GM06990 (cell line): Measurements from ENCODE around the gene SREBF1.

Source experiments
- DNase-seq: peaks from one replicate; pipeline ENCODE4 v3.0.0-alpha.2; 2011; ENCODE audit not compliant: insufficient read length; ENCODE audit errors: extremely low read depth
- H3K27me3 ChIP-seq: replicated peaks from 2 replicates; pipeline ENCODE4 v1.6.0; 2011; ENCODE audit warnings: low read length; ENCODE audit not compliant: control insufficient read depth, insufficient read depth
- H3K36me3 ChIP-seq: 2 replicates; pipeline ENCODE4 v1.5.1; 2011; ENCODE audit warnings: low read length; ENCODE audit not compliant: control insufficient read depth, insufficient read depth
- H3K4me3 ChIP-seq: replicated peaks from 2 replicates; pipeline ENCODE4 v1.5.1; 2011; ENCODE audit warnings: low read depth, mild to moderate bottlenecking, control low read depth, low read length
- TF ChIP-seq, protein P1 (sequence below): IDR thresholded peaks from 2 replicates; pipeline ENCODE4 v1.5.1; 2011; ENCODE audit warnings: low read length, control low read depth, mild to moderate bottlenecking, inconsistent platforms; ENCODE audit not compliant: insufficient read depth, poor library complexity, severe bottlenecking

Gene SREBF1

DNA sequence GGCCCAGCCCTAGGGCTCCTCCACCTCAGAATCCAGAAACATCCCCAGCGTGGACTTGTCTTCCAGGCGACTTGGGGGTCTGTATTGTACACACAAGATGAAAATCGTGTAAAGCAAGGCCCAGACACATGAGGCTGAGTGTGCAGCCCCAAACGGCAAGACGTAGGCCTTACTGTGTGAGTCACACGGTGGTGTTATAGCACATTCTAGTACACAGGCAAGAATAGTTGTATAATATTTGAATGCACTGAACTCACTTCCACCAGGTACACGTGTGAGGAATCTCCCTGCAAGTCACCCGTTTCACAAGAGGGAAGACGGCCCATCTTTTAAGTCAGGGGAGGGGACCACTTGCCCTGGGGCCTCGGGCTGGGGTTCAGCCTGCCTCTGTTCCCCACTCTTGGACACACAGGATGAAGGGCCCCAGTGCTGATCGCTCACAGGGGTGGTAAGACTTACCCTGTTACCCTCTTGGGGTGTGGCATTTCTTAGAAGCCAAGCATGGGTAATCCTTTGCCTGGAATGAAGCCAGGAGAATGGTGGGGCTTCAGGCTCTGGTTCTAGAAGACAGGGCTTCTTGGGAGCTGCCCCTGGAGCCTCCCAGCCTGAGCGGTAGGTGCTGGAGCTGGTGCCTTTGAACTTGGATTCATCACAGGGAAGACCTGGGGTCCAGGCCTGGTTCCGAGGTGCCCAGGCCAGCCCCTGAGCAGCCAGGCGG lies 71.3 kb downstream of the SREBF1 start:
- H3K4me3 ChIP-seq, result no peak overlapping the region
- TF ChIP-seq, protein P1, sequence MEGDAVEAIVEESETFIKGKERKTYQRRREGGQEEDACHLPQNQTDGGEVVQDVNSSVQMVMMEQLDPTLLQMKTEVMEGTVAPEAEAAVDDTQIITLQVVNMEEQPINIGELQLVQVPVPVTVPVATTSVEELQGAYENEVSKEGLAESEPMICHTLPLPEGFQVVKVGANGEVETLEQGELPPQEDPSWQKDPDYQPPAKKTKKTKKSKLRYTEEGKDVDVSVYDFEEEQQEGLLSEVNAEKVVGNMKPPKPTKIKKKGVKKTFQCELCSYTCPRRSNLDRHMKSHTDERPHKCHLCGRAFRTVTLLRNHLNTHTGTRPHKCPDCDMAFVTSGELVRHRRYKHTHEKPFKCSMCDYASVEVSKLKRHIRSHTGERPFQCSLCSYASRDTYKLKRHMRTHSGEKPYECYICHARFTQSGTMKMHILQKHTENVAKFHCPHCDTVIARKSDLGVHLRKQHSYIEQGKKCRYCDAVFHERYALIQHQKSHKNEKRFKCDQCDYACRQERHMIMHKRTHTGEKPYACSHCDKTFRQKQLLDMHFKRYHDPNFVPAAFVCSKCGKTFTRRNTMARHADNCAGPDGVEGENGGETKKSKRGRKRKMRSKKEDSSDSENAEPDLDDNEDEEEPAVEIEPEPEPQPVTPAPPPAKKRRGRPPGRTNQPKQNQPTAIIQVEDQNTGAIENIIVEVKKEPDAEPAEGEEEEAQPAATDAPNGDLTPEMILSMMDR, result no peak
- no peak for DNase-seq
- H3K27me3 ChIP-seq, result no peaks in the 10 kb centered on the region
- no peaks in the 10 kb centered on the region for H3K36me3 ChIP-seq

DNA sequence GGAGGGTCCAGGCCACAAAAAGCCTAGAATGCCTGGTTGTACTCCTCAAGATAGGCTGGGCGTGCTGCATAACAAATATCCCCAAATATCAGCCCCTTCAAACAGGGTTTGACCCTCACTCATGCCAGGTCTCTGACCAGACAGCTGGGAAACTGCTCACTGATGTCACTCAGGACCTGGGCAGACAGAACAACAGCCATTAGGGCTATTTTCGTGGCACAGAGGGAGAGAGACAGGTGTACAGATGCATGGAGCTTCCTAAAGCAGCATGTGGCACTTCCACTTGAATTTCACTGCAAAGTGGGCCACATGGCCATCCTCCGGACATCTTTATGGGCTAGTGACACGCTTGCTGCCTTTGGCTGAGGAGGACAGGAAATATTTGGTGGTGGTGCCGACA lies 73.1 kb downstream of the SREBF1 start:
- Histone ChIP-seq H3K27me3 (no peaks in the 10 kb centered on the region), H3K36me3 (no peaks in the 10 kb centered on the region; the same call in 1 of the 2 replicates), H3K4me3 (no peak overlapping the region)
- no peak for DNase-seq
- TF ChIP-seq, protein P1, result no peak

DNA sequence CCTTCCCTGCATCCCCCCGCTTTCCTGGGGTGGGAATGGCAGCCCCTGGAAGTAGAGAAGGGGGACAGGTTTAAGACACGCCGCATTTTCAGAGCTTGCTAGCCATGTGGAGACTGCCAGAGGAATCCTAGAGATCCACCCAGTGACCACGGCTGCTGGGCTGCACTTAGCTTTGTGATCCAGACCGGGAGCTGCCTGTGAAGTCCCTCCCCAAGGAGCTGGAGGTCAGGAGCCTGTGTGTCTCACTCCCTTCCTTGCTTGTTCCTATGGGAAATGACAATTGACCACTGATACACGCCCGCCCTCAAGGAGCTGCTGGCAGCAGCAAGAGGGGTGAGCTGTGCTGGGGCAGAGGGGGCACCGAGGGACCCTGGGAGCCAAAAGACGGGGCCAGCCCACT lies 73.7 kb downstream of the SREBF1 start:
- H3K4me3 ChIP-seq, result no peak overlapping the region
- DNase-seq, result no peak
- no peaks in the 10 kb centered on the region; the same call in 1 of the 2 replicates for H3K36me3 ChIP-seq
- H3K27me3 ChIP-seq, result no peaks in the 10 kb centered on the region
- TF ChIP-seq, protein P1, result no peak

DNA sequence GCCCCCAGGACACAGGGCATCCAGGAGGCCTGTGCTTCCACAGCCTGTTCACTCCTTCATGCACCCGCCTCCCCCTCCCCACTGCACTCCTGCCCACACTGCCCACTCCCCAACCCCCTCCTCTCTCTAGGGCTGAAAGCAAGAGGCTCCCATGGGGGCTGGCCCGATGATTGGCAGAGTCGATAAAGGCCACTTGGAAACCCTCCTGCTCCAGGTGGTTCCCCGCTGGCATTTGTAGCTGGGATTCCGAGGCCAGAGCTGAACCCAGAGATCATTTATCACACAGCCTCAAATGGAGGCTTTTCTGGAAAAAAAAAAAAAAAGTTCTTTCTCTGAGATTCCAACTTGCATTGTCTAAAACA lies 74.1 kb downstream of the SREBF1 start:
- TF ChIP-seq, protein P1, result no peak
- Histone ChIP-seq H3K36me3 (no peaks in the 10 kb centered on the region; the same call in 1 of the 2 replicates), H3K27me3 (no peaks in the 10 kb centered on the region), H3K4me3 (no peak overlapping the region)
- no peak for DNase-seq
